Measurements from ENCODE around the gene PDE6H. TPM values are rescaled to one million over a fixed set of nuclear protein-coding genes. Genes with fewer than 3 reads are reported as not detected.

The PDE6H gene
- total RNA-seq, 4 donors from 2014 or later, result not detected

DNA sequence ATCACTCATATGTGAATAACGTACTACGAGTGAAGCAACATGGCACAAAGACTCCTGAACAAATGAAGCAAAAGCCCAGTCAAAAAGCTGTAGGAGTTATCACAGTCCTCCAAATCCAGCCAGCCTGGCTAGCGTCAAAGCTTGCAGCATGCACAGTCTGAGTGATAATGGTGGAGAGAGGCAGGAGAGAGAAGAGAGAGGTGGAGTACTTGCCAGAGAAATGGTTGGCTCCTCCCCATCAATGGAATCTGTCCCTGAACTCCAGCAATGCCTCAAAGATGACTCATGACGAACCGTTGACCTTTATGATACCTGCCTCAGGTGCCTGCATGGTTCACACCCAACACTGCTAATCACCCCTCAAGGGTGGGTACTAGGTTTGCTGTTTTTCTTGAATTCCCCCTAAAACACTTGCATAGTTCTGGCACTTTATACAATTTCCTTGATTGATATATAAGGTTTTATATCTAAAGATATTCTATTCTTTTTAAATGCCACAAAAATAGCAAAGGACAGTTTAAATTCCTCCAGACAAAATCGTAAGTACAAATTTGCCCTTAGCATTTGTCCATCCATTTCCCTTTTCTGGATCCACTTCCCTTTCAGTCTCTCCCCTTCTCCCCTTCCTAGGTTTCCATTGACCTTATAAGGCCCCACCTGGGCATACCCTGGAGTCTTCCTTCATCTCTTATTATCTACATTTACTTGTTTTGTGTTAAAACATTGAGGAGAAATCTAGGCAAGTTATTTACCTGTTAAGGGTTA is 21.7 kb upstream of the PDE6H start:
- no peak for ATAC-seq
- Histone ChIP-seq H3K27me3 (no peaks in the 10 kb centered on the region), H3K9me3 (no peaks in the 10 kb centered on the region), H3K27ac (peak overlapping the region; percentile 82 to 89 (median 84)), H3K36me3 (no peaks in the 10 kb centered on the region), H3K4me1 (peaks cover 17 to 72% (median 20%) of the 10 kb centered on the region in 3 donors), H3K4me3 (no peak overlapping the region)
- TF ChIP-seq EP300 (IDR thresholded peaks at IDR 0.05) (no peak), POLR2A (IDR thresholded peaks at IDR 0.05) (no peak), POLR2AphosphoS5 (IDR thresholded peaks at IDR 0.05) (no peak)
- TF ChIP-seq, protein P1, sequence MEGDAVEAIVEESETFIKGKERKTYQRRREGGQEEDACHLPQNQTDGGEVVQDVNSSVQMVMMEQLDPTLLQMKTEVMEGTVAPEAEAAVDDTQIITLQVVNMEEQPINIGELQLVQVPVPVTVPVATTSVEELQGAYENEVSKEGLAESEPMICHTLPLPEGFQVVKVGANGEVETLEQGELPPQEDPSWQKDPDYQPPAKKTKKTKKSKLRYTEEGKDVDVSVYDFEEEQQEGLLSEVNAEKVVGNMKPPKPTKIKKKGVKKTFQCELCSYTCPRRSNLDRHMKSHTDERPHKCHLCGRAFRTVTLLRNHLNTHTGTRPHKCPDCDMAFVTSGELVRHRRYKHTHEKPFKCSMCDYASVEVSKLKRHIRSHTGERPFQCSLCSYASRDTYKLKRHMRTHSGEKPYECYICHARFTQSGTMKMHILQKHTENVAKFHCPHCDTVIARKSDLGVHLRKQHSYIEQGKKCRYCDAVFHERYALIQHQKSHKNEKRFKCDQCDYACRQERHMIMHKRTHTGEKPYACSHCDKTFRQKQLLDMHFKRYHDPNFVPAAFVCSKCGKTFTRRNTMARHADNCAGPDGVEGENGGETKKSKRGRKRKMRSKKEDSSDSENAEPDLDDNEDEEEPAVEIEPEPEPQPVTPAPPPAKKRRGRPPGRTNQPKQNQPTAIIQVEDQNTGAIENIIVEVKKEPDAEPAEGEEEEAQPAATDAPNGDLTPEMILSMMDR (IDR thresholded peaks at IDR 0.05), result no peak
- WGBS, 2 donors (ENCODE audit: low coverage in 1 of 2), result 65 to 81% methylated on average over 5 to 6 of the region's 6 CpGs

DNA sequence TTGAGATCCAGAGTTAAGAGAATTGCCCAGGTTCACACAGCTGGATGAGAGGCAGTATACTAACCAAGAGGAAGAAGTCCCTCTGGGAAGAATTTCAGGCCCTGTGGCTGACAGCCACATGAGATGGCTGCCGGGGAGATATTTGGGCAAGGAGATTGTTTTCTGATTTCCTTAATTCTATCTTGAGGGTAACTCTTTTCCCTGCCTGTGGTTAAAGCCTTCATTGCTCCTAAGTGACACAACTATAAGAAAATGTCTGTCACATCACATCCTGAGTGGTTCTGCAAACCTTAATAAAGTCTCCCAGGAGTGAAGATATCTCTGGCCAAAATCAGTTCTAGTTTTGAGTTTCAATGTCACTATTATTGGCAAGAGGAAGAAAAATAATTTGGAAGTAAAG is 21.0 kb upstream of the PDE6H start:
- Histone ChIP-seq H3K36me3 (no peaks in the 10 kb centered on the region), H3K9me3 (no peaks in the 10 kb centered on the region), H3K27me3 (no peaks in the 10 kb centered on the region), H3K4me3 (no peak overlapping the region), H3K27ac (peak overlapping the region; percentile 82 to 89 (median 84)), H3K4me1 (peaks cover 17 to 72% (median 20%) of the 10 kb centered on the region in 3 donors)
- WGBS, 2 donors (ENCODE audit: low coverage in 1 of 2), result 55% methylated on average over 1 of the region's 1 CpG; no CpG with 5 or more reads in 1 of the 2 donors
- TF ChIP-seq EP300 (IDR thresholded peaks at IDR 0.05), result no peak
- TF ChIP-seq, protein P1 (IDR thresholded peaks at IDR 0.05), result no peak
- no peak for TF ChIP-seq POLR2A (IDR thresholded peaks at IDR 0.05)
- no peak for TF ChIP-seq POLR2AphosphoS5 (IDR thresholded peaks at IDR 0.05)
- ATAC-seq, result no peak

DNA sequence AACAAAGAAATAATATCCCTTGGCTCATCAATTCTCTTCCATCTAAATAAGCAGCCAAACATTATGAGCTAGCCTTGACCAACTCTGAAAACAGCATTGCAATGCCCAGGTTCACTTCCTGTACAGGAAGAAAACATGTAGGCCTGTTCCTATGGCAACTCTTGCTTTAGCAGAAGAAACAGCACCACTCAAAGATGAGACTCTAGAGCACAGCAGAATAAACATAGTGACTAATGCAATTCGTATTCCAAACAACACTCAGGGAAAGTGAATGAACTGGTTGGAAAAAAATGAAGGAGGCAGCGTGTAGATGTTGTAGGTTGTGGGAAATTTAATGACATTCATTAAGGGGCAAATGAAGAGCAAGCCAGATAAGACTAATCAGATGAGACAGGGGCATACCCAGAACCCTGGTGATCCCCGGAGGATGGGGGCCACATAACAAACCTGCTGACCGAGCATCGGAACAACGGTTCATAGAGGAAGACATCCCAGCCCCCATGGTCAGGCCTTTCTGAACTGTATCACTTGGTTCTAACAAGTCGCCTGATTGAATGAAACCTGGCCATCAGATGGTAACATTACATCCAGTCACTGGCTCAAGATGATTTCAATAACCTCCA is 20.4 kb upstream of the PDE6H start:
- Histone ChIP-seq H3K27me3 (no peaks in the 10 kb centered on the region), H3K4me1 (peaks cover 20 to 74% (median 20%) of the 10 kb centered on the region in 3 donors), H3K36me3 (no peaks in the 10 kb centered on the region), H3K9me3 (no peaks in the 10 kb centered on the region), H3K27ac (peak overlapping the region; percentile 79 to 89 (median 83)), H3K4me3 (no peak overlapping the region)
- peak; percentile 85 for ATAC-seq
- TF ChIP-seq POLR2AphosphoS5 (IDR thresholded peaks at IDR 0.05) (peak; percentile 46), POLR2A (IDR thresholded peaks at IDR 0.05) (no peak), EP300 (IDR thresholded peaks at IDR 0.05) (no peak)
- TF ChIP-seq, protein P1 (IDR thresholded peaks at IDR 0.05), result no peak
- WGBS, 2 donors (ENCODE audit: low coverage in 1 of 2), result 15 to 31% methylated on average over 7 of the region's 7 CpGs

DNA sequence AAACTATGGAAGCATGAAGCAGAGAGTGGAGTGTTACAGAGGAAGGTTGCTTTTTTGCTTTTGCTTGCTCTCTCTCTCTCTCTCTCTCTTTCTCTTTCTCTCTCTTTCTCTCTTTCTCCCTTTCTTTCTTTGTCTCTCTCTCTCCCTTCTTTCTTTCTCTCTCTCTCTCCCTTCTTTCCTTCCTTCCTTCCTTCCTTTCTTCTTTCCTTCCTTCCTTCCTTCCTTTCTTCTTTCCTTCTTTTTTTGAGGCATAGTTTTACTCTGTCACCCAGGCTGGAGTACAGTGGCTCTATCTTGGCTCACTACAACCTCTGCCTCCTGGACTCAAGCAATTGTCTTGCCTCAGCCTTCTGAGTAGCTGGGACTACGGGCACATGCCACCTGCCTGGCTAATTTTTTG is 19.1 kb upstream of the PDE6H start:
- no peaks in the 10 kb centered on the region for H3K36me3 ChIP-seq
- no peaks in the 10 kb centered on the region for H3K27me3 ChIP-seq
- no peak for TF ChIP-seq EP300 (IDR thresholded peaks at IDR 0.05)
- no peak for TF ChIP-seq POLR2AphosphoS5 (IDR thresholded peaks at IDR 0.05)
- no peak for TF ChIP-seq POLR2A (IDR thresholded peaks at IDR 0.05)
- TF ChIP-seq, protein P1 (IDR thresholded peaks at IDR 0.05), result no peak
- ATAC-seq, result no peak
- peak overlapping the region in 3 of 4 donors; percentile 60 to 84 (median 82) for H3K27ac ChIP-seq
- H3K4me3 ChIP-seq, result no peak overlapping the region
- no peaks in the 10 kb centered on the region for H3K9me3 ChIP-seq
- H3K4me1 ChIP-seq, result peaks cover 13 to 70% (median 15%) of the 10 kb centered on the region in 3 donors
- WGBS, 2 donors (ENCODE audit: low coverage in 1 of 2), result 88% methylated on average over 1 of the region's 1 CpG; no CpG with 5 or more reads in 1 of the 2 donors

Measured in gastroesophageal sphincter (tissue), 4 donors.